HT1080 (cell line): ENCODE data around the gene DNTTIP2. TPM values are rescaled to one million over a fixed set of nuclear protein-coding genes. Genes with fewer than 3 reads are reported as not detected.
A peak's percentile ranks its signal among the peaks of the same experiment; 100 is the strongest.
"Not testable (repeated sequence)": the region's sequence is repeated elsewhere in the genome, so short reads cannot be mapped to it uniquely, and the experiment has no call there.

Source experiments
- DNase-seq: peaks from one replicate; pipeline ENCODE4 v3.0.0-alpha.2; 2015; ENCODE audit warnings: low read depth
- total RNA-seq: library from RNA; depleted of rRNA; stranded (reverse); fragments of >200 nt; shearing (Covaris generic); gene quantifications from 2 replicates; pipeline ENCODE4 v1.2.3, GENCODE V29; 2014

The DNTTIP2 gene
- total RNA-seq, 1 experiment from 2014 or later, result 55.8 TPM

DNA sequence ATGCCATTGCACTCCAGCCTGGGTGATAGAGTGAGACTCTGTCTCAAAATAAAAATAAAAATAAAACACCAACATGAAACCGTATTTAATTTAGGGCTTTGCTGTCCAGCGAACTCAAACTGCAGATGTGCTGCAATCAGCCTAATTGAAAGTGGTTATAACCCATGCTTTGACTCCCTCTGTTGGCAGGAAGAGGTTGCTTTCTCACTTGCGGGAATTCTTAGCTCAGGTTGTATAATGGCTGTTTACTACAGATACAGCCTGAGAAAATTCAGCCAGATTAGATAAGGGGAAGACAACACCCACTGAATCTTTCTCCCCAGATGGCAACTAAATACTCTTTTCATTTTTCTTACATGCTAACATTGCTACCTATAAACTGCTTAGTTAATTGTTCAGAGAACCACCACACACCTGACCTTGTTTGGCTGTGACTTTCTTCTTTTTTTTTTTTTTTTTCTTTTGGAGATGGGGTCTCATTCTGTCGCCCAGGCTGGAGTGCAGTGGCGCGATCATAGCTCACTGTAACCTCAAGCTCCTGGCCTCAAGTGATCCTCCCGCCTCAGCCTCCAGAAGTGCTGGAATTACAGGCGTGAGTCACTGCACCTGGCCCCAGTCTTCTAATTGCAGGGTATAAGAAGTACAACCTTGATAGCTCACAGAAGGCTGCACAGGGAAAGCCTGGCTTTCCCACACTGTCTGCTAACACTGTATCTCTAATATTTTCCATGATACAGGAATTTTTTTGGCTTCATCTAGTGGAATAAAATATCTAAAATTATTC is 34.6 kb downstream of the DNTTIP2 start:
- DNase-seq, result peak; percentile 75

DNA sequence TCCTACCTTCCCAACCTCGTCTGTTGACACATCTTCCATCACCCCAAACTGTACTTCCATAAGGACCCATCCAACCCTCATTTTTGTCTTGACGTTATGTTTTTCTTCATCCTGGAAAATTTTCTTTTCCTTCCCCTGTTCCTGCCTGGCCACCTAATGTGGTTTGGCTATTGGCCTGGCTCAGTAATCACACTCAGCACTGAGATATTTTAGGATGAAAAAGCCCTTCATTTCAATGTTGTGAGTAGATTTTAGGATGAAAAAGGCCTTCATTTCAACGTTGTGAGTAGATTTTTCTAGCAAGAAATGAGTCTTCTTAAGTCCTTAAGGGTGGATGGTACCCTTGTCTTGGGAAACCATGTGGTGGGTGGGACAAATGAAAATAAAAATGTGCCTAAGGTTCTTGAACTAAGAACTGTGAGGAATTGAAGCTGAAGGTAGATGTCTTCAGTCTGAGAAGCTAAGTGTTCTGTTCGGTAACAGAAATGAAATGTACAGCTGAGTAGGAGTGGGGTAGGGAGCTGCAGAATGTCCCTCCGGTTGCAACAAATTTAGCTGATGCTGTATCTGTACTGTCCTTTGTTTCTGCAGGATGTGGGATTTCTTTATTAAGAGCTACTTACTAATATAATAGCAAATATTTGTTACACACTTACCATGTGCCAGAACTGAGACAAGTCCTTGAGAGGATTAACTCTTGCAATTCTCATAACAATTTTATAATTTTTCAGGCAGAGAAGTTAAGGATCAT is 36.1 kb downstream of the DNTTIP2 start:
- DNase-seq, result peak; percentile 26

DNA sequence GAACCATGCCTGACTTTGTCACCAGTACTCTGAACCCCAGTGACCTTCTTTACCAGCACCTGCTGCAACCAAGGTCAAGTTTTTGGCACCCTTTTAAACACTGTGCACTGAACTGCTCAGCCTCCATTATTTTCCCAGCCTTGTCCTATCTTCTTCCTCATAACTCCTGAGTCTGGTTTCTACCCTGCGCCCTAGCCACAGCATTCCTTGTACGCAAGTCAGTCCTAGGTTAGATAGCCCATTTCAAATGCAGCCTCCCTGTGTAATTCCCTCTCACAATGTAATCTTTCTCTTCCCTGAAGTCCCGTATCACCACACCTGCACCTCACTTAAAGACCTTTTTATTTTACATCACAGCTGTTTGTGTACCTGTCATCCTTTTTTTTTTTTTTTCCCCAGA is 37.2 kb downstream of the DNTTIP2 start:
- DNase-seq, result no peak

DNA sequence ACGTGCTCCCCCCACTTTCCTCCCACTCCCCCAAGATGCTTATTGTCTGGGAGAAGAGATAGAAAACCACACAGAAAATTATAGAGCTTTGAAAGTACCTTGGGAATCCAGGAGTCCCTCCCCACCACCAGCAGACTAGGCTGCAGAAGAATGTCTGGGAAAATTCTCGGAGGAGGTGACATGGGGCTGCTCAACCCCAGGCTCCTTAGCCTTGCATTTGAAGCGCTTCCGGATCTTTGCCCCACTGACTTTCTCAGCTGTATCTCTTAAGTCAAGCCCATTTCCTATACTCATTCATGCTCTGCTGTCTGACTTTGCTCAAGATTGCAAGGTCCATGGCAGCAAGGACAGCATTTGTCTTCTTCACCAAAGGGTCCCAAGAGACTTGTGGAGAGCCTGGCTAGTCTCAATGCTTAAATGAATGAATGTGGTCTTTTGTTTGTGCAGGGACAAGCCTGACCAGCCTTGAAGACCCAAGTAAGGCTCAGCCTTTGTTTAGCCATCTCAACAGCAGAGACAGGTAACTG is 38.0 kb downstream of the DNTTIP2 start:
- DNase-seq, result no peak

GRCh38 chr1:93839753-93840152 is 39.3 kb downstream of the DNTTIP2 start:
- peak; percentile 29 for DNase-seq

DNA sequence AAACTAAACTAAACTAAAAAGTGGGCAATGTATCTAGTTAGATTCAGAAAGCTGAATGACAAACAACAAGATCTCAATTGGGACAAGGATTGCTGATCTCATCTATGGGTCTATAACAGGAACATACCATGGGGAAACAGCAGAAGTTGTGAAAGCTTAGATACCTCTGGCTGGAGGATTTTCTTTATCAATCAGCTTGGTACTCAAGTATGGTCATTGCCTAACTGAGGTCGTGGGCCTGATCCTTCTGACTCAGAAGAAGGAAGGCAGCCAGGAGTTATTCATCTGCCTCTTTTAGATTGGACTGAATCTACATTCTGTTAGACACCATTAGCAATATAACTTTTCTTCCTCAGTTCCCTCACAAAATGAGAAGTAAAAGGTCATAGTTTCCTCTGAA is 39.7 kb downstream of the DNTTIP2 start:
- DNase-seq, result peak; percentile 65

- DNase-seq, result no peak
Observed at GRCh38 chr1:93837961-93838360, 41.0 kb downstream of the DNTTIP2 start.

GRCh38 chr1:93833293-93833692 is 45.7 kb downstream of the DNTTIP2 start:
- DNase-seq, result not testable (repeated sequence)

- no peak for DNase-seq
Observed at GRCh38 chr1:93829061-93829460, 49.9 kb downstream of the DNTTIP2 start.

- no peak for DNase-seq
Observed at GRCh38 chr1:93828367-93828755, 50.6 kb downstream of the DNTTIP2 start.

- peak; percentile 85 for DNase-seq
Observed at GRCh38 chr1:93827633-93828366, 51.2 kb downstream of the DNTTIP2 start.

DNA sequence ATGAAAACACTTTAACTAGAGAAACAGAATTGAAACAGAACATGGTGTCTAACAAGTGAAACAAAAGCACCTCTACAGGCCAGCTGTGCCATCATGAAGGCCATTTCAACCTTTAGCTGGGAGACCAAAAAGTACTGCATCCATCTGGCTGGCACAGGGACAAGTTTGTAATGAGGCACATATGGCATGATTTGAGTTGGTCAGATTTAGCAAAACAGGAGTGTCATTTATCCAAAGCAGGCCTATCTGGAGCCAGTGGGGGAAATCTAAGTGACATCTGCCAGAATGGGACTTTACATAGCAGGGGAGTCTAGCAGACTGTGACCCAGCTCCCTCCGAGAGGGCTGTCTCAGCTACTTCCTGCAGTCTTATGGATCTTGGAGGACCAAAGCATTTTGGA is 51.9 kb downstream of the DNTTIP2 start:
- DNase-seq, result no peak

DNA sequence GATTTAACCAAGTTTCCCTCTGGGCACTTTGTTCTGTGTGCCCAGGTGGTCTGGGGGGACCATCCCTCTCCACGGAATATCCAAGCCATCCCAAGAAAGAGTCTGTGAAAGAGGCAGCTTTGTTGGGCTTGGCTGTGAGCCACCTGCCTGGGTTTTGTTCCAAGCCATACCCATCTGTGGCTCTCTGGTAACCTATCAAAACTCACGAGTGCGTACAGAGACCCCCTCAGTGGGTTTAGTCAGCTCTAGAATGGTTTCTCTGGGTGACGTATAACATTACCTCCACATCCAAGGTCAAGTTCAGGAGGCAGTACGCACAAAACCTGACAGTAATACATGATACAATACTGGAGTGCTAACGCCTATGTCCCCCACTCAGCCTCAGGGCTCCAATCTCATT is 54.2 kb downstream of the DNTTIP2 start:
- DNase-seq, result no peak

DNA sequence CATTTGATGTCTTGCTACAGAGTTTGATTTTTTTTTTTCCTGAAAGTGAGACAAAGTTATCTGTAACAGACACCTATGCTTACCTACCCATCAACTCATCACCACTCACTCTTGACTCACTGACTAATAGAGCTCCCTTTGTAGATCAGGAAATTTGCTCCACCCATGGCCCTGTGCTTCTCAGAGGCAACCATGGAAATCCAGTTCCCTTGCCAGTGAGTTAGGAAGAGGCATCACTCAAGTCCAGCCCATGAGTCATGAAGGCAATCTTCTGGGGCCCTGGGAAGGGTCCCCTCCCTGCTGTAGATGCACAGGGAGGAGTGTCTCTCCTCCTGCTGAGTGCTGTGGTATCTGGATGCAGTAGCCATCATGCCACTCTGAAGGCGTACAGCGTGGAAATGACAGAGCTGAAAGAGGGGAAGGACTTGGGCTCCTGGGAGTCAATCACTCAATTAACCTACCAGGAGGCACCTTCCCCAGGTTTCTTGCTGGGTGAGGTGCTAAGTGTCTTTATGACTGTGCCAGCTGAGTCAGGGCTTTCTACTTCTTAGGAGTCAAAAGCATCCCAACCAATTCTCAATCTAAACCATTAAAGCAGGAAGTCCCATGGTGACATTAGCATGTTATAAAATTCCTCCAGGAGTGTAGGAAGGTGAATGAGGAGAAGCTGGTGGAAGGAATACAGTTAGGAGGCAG is 56.1 kb downstream of the DNTTIP2 start:
- no peak for DNase-seq

- DNase-seq, result no peak
Observed at GRCh38 chr1:93821423-93822144, 57.4 kb downstream of the DNTTIP2 start.

- DNase-seq, result no peak
Observed at GRCh38 chr1:93820554-93821422, 58.2 kb downstream of the DNTTIP2 start.

DNA sequence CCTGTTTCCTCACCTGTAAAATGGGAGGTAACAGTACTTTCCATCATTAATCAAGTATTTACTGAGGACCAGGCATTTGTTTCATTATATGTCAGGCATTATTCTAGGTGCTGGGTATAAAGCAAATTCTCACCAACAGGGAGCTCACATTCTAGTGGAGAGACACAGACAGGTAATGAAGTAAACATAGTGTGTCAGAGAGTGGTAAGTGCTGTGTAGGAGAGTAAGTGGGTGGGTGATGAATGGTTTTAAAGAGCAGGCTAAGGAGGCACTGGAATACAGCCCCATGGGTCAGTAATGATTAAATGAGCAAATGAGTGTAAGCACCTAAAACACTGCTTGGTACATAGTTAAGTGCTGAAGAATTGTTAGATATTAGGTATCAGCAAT is 60.4 kb downstream of the DNTTIP2 start:
- DNase-seq, result no peak

GRCh38 chr1:93817819-93818569 is 61.0 kb downstream of the DNTTIP2 start:
- no peak for DNase-seq
